Natural killer cell (primary cell): Measurements from ENCODE around the gene CEP104. TPM values are rescaled to one million over a fixed set of nuclear protein-coding genes. Genes with fewer than 3 reads are reported as not detected.

Experiments
- ATAC-seq, 3 donors: fragments of 150-1000 bp in 2 of 3; fragments of 200-7000 bp in 1 of 3; cut with Tn5 transposase; 1 replicate in 1 of 3; 2 replicates in 2 of 3; pipeline ENCODE4 v1.10.0; 2021; ENCODE audit warnings: mild to moderate bottlenecking in 2 of 3, moderate library complexity in 2 of 3
- DNase-seq, 2 donors: peaks; one replicate each; pipeline versions ENCODE4 v3.0.0 to v3.0.0-alpha.2; 2013 to 2021; ENCODE audit warnings: mixed read lengths in 1 of 2
- H3K27ac ChIP-seq: one replicate; pipeline ENCODE4 v1.5.1; 2013; ENCODE audit warnings: mild to moderate bottlenecking, low read length
- H3K27me3 ChIP-seq: one replicate; pipeline ENCODE4 v1.6.1; 2013; ENCODE audit warnings: low read length; ENCODE audit not compliant: control insufficient read depth, insufficient read depth
- H3K36me3 ChIP-seq: one replicate; pipeline ENCODE4 v1.6.1; 2013; ENCODE audit warnings: low read length; ENCODE audit not compliant: control insufficient read depth, insufficient read depth
- H3K4me1 ChIP-seq: one replicate; pipeline ENCODE4 v1.6.1; 2013; ENCODE audit warnings: low read length; ENCODE audit not compliant: control insufficient read depth, insufficient read depth
- H3K4me3 ChIP-seq: one replicate; pipeline ENCODE4 v1.5.1; 2013; ENCODE audit warnings: low read length
- H3K9me3 ChIP-seq: one replicate; pipeline ENCODE4 v1.6.1; 2013; ENCODE audit warnings: low read length; ENCODE audit not compliant: control insufficient read depth, insufficient read depth
- H3K27ac Mint-ChIP-seq, 2 donors: one replicate each; pipeline ENCODE4 v1.8.0; 2022; ENCODE audit warnings: mild to moderate bottlenecking in 2 of 2, mixed read lengths in 2 of 2, moderate library complexity in 1 of 2
- H3K27me3 Mint-ChIP-seq, 2 donors: one replicate each; pipeline ENCODE4 v1.8.0; 2022; ENCODE audit warnings: low read depth in 2 of 2, mixed read lengths in 2 of 2
- H3K36me3 Mint-ChIP-seq: one replicate; pipeline ENCODE4 v1.8.0; 2022; ENCODE audit warnings: mixed read lengths
- H3K4me1 Mint-ChIP-seq, 2 donors: one replicate each; pipeline ENCODE4 v1.8.0; 2022; ENCODE audit warnings: mixed read lengths in 2 of 2
- H3K4me3 Mint-ChIP-seq: one replicate; pipeline ENCODE4 v1.8.0; 2022; ENCODE audit warnings: mild to moderate bottlenecking, moderate library complexity, mixed read lengths
- H3K9me3 Mint-ChIP-seq, 2 donors: one replicate each; pipeline ENCODE4 v1.8.0; 2022; ENCODE audit warnings: mixed read lengths in 2 of 2
- CTCF ChIP-seq: fragments of 200-600 bp; IDR thresholded peaks from one replicate; pipeline ENCODE4 v1.8.0; 2022; ENCODE audit warnings: antibody characterized with exemption
- WGBS: methylation state at CpG from one replicate; pipeline ENCODE4 v1.1.7; 2013; ENCODE audit warnings: missing lambda C conversion rate; ENCODE audit not compliant: insufficient coverage; 5-methylcytosine and 5-hydroxymethylcytosine counted together
- intact Hi-C: fragments of 100-400 bp; cut with micrococcal nuclease; formaldehyde crosslinking; loops from one replicate; pipeline ENCODE4 v1.14.2; 2022
- total RNA-seq, 4 donors: library from RNA; stranded (reverse); fragments of 120-200 nt in 1 of 4; gene quantifications; one replicate each; pipeline versions ENCODE4 v1.2.3 to v1.2.4, GENCODE V29; 2013 to 2022

CEP104 gene
- total RNA-seq, 3 donors from 2014 or later (not counting 1 experiment from before 2014, with no cell fraction given): 37.1 to 60.2 (median 51.8) TPM

- peaks cover 41 to 52% of the 10 kb centered on the region in 2 donors for H3K4me1 Mint-ChIP-seq
Observed at GRCh38 chr1:3898994-3899753, 42.2 kb upstream of the CEP104 start.

GRCh38 chr1:3898475-3898735 lies 41.4 kb upstream of the CEP104 start:
- Histone ChIP-seq H3K4me1 (peaks cover 36% of the 10 kb centered on the region), H3K4me3 (no peak overlapping the region), H3K27ac (no peak overlapping the region), H3K36me3 (peaks cover 2% of the 10 kb centered on the region), H3K9me3 (peaks cover 8% of the 10 kb centered on the region), H3K27me3 (no peaks in the 10 kb centered on the region)
- peak overlapping the region; percentile 88 for H3K4me3 Mint-ChIP-seq
- H3K27me3 Mint-ChIP-seq: no peaks in the 10 kb centered on the region
- DNase-seq: no peak
- peak overlapping the region; percentile 95 to 96 for H3K27ac Mint-ChIP-seq
- ATAC-seq: no peak
- intact Hi-C loops: no loop called here
- H3K4me1 Mint-ChIP-seq: peaks cover 36 to 46% of the 10 kb centered on the region in 2 donors
- peaks cover 2 to 4% of the 10 kb centered on the region in 2 donors for H3K9me3 Mint-ChIP-seq
- H3K36me3 Mint-ChIP-seq: no peaks in the 10 kb centered on the region
- no peak for TF ChIP-seq CTCF

More at GRCh38 chr1:3898994-3899753, 42.2 kb upstream of the CEP104 start:
- ATAC-seq (no peak), DNase-seq (no peak)
- intact Hi-C loops: no loop called here
- Mint-ChIP-seq H3K36me3 (no peaks in the 10 kb centered on the region), H3K27ac (peak overlapping the region; percentile 95 to 96), H3K9me3 (peaks cover 2 to 4% of the 10 kb centered on the region in 2 donors), H3K4me3 (peak overlapping the region; percentile 88), H3K27me3 (no peaks in the 10 kb centered on the region)
- Histone ChIP-seq H3K36me3 (peaks cover 2% of the 10 kb centered on the region), H3K9me3 (peaks cover 8% of the 10 kb centered on the region), H3K27ac (peak overlapping the region; percentile 96), H3K27me3 (no peaks in the 10 kb centered on the region), H3K4me3 (peak overlapping the region; percentile 83), H3K4me1 (peaks cover 43% of the 10 kb centered on the region)
- no peak for TF ChIP-seq CTCF
- 46% methylated on average over 9 of the region's 10 CpGs for WGBS

GRCh38 chr1:3896396-3897000 lies 39.5 kb upstream of the CEP104 start:
- no peaks in the 10 kb centered on the region for H3K36me3 Mint-ChIP-seq
- intact Hi-C loops: no loop called here
- Histone ChIP-seq H3K9me3 (peaks cover 8% of the 10 kb centered on the region), H3K27me3 (no peaks in the 10 kb centered on the region), H3K36me3 (peaks cover 2% of the 10 kb centered on the region), H3K4me1 (peaks cover 19% of the 10 kb centered on the region), H3K4me3 (no peak overlapping the region), H3K27ac (no peak overlapping the region)
- peak overlapping the region; percentile 48 to 57 for H3K27ac Mint-ChIP-seq
- H3K4me1 Mint-ChIP-seq: peaks cover 26 to 33% of the 10 kb centered on the region in 2 donors
- TF ChIP-seq CTCF: no peak
- 90% methylated on average over 5 of the region's 7 CpGs for WGBS
- peaks cover 2 to 4% of the 10 kb centered on the region in 2 donors for H3K9me3 Mint-ChIP-seq
- no peak for ATAC-seq
- no peaks in the 10 kb centered on the region for H3K27me3 Mint-ChIP-seq
- no peak for DNase-seq
- no peak overlapping the region for H3K4me3 Mint-ChIP-seq
